HG03060 (cell line): ENCODE measurements around the gene STAP1.

Experiments
- ATAC-seq: cut with Tn5 transposase; IDR thresholded peaks from one replicate; pipeline ENCODE4 v1.9.1; 2021; ENCODE audit warnings: low read depth, moderate number of reproducible peaks; ENCODE audit not compliant: unreplicated experiment

The STAP1 gene

DNA sequence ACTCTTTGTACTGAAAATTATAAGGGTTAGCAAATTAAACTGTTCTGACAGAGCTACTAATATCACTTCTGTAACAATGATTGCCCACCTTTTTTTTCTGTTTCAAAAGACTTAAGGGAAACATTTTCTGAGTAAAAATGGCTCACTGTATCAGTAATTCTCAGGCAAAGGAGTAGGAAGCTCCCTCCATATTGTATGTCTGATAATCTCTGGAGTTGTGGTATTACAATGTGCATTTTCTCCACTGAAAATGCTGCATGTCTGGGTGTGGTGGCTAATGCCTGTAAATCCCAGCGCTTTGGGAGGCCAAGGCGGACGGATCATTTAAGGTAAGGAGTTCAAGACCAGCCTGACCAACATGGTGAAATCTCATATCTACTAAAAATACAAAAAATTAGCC lies 4.4 kb upstream of the STAP1 start:
- no peak for ATAC-seq

DNA sequence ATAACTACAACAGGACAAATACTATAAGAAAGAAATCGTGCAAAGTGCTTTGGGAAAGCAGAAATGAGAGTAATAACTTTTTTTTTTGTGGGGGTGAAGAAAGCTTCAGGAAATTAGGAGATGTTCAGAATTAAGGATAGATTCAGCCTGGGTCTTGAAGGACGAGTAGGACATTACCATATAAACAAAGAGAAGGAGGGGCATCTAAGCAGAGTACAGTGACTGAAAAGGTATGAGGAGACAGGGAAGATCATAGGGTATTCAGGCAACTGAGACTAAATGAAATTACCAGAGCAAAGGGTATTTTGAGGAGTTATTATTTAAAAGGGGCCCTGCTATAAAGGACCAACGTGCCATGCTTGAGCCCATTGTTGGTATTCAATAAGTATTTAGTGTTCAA lies 3.1 kb upstream of the STAP1 start:
- no peak for ATAC-seq

DNA sequence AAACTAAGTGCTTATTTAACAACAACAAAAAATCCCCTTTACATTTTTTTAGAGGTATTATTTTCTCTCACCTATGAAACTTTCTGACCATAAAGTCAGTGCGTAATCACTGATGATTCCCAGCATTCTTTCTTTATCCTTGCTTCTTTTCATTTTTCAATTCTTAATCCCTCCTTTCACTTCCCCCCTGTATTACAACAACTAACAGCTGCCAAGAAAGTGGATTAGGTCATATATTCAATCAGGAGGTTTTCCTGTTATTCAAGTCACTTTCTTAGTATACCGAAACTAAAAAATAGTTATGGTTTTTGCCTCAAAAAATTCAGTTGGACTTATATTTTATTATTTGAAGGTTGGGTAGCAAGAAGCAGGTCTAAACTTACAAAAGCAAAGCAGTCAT lies 2.1 kb upstream of the STAP1 start:
- no peak for ATAC-seq

DNA sequence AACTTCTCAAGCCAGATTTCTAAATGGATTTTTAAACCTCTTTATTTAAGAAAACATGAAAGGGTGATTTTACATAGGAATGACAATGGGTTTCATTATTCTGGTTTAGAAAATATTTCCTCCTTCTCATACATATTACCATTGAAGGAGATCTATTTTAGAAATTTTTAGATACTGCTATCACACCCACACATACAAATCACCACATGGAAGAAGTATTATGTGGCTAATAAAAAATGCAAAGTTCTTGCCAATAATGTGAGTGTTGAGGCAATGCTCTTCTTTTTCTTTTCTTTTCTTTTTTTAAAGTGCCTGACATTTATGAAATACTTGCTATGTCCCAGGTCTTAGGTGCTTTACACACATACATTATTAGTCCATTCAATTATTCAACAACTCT lies 6.8 kb downstream of the STAP1 start:
- no peak for ATAC-seq

DNA sequence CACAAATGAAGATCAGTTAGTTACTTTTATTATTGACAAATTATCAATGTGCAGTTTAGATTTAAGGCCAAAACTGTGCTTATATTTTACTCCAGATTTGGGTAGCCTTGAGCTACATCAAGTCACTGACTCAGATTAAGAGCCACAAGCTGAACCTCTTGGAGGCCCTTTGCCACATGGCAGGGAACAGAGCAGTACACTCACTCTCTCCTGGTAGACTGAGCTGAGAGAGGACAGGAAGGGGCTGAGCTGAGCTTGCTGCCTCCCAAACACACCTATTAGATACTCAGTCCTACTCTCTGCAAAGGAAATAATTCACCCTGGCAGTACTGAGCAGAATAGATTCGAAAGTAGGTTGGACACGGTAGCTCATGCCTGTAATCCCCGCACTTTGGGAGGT lies 7.8 kb downstream of the STAP1 start:
- ATAC-seq = no peak

DNA sequence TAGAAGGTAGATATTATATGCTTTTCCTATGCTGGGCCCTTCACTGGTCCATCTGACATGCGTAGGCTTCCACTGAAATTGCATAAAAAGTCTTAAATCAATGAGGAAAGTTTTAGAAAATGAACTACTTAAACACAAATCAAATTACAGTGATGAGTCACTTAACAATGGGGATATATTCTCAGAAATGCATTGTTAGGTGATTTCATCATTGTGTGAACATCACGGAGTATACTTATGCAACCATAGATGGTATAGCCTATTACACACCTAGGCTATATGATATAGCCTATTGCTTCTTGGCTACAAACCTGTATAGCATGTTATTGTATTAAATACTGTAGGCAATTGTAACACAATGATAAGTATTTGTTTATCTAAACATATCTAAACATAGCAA lies 10.3 kb downstream of the STAP1 start:
- ATAC-seq = no peak

DNA sequence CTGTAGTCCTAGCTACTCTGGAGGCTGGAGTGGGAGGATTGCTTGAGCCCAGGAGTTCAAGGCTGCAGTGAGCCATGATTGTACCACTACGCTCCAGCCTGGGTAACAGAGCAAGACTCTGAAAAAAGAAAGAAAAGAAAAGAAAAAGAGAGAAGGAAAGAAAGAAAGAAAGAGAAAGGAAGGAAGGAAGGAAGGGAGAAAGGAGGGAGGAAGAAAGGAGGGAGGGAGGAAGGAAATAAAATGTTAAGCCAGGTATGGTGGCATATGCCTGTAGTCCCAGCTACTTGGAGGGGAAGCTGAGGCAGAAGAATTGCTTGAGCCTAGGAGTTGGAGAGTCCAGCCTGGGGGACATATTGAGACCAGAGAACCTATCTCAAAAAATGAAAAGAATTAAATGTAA lies 12.0 kb downstream of the STAP1 start:
- no peak for ATAC-seq

DNA sequence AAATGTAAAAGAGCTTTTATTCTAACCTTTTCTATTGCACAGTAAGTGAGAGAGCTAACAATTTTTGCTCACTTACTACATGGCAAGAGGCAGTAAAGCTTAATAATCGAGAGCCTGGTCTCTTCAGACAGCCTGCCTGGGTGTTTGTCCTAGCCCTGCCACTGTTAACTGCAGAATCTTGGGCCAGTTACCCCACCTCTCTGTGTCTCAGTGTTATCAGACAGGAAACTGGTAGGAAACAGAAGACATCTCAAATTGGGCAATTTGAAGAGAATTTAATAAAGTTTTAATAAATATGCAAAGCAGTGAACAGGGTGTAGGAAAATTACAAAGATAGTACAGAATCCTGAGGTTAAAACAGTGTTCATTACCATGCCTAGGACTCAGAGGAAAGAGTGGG lies 13.4 kb downstream of the STAP1 start:
- no peak for ATAC-seq

DNA sequence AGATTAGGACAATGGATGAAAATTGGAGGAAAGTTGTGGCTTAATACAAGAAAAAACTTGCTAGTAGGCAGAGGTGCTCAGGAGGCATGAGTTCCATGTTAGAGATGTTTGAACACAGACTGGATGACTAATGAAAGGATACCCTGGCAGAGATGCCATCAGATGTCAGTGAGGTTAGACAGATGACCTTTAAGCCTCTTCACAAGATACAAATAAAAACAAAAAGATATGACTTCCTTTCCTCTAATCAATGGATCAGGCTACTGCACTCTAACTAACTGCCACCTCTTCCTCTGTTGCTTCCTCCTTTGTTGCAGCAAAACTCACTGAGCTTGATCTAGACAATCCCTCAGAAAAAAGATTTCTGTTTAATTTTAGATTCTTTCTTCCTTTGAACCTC lies 14.7 kb downstream of the STAP1 start:
- ATAC-seq = no peak

DNA sequence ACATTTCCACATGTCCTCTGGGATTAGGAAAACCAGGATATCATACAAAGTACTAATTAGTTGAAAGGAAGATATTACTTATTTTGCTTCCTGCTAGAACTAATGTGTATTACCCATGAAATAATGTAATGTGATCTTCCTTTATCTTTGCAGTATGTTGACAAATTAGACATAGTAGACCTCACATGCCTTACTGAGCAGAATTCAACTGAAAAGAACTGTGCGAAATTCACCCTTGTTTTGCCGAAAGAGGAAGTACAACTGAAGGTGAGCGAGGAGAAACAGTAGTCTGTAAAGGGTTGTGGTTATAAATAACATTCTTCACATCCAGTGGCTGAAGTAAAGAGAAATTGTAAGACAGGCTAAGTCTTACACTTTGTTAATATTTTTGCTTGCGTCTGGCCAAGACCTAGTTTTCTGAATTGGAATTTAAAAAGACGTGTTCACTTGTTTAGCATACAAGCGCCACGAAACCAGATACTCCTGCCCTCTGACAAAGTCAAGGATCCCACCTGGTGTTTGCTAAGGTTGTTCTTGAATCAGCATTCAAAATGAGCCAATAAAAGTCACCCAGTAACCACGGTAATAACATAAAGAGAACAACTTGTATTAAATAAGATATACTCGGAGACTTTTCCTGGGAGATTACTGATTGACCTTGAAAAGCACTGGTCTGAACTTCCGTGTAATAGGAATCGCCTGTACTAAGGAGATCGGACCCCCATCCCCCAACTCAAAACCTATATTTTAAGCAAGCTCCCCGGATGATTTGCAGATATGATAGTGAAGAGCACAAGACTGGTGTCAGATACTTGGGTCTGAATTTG lies 16.9 kb downstream of the STAP1 start:
- ATAC-seq = peak; percentile 95

DNA sequence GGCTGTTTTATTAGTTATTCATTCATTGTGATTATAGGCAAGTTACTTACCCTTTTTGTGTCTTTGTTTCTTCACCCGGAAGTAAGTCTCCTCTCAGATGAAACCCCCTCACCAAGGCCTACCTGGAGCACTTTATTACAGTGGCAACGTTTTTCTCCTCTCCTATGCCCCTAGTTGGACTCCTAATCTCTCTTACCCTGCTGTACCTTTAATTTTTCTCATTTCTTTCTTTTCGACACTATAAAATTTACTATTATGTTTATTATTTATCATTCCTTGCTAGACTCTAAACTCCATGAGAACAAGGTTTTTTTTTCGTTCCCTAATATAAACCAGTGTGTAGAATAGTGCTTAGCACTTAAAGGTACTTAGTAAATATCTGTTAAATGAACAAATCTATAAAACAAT lies 17.5 kb downstream of the STAP1 start:
- no peak for ATAC-seq

DNA sequence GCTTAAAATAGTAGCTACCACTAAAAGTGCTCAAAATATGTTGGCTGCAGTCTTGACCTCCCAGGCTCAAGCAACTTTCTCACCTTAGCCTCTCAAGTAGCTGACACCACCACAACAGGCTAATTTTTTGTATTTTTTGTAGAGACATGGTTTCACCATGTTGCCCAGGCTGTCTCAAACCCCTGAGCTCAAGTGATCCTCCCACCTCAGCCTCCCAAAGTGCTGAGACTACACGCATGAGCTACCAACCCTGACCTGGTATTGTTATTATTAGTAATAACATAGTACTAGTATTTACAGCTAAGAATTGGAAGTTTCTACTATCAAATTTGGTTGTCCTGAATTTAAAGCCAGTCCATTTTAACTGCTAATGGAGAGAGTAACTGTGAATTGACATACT lies 18.0 kb downstream of the STAP1 start:
- ATAC-seq = peak; percentile 36

DNA sequence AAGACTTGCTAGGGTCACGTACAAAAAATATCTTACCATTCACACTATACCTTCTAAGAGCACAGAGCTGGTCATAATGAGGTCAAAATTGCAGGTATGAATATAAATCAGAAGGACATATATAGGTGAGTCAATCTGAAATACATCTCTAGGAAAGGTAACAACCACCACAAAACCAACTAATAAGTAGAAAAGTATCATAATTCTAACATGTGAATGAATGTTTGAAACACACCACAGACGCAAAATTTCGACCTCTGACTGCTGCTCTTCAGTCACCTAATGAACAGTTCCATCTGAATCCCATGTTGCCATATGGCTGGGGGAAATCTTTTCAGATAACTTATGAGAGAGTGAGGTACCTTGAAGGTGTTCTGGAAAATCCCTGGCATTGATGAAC lies 22.1 kb downstream of the STAP1 start:
- no peak for ATAC-seq

DNA sequence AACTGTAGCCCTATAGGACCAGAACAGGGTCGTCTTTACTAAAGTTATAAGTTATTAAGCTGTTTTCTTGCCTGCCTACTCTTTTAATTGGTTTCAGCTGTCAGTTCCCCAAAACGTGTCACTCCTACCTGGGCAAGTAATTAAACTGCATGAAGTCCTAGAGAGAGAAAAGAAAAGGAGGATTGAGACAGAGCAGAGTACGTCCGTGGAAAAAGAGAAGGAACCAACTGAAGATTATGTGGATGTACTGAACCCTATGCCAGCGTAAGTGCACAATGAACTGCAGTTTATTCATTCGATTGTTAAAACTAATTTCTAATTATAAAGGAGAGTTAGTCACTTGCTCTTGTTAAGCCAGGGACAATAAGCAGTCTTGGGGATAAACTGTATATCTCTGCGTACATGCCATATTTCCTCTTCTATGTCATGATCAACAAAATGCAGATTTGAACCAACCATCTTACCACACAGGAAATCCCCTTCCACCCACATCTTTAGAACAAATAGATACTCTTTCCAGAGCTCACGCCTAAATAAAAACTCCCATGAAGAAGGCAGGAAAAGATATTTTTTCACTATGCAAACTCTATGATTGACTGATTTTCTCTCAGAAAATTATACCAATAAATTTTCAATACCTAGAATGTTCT lies 22.8 kb downstream of the STAP1 start:
- ATAC-seq = no peak

DNA sequence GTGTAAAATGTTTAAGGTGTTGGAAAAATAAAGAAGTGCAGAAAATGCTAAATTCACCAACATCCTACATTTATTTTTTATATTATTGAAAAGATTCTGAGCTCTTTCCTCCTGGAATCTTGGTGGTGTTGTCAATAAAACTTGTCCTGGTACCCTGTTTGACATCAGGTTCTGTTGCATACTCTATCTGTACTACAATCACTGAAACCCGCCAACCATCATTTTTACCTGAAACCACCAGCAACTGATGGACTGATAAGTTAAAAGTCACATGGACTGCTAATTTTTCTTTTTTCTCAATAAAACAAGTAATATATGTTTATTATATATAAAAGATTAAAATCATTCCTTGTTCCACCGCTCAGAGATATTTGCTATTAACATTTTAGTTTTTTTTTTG lies 23.4 kb downstream of the STAP1 start:
- ATAC-seq = no peak

DNA sequence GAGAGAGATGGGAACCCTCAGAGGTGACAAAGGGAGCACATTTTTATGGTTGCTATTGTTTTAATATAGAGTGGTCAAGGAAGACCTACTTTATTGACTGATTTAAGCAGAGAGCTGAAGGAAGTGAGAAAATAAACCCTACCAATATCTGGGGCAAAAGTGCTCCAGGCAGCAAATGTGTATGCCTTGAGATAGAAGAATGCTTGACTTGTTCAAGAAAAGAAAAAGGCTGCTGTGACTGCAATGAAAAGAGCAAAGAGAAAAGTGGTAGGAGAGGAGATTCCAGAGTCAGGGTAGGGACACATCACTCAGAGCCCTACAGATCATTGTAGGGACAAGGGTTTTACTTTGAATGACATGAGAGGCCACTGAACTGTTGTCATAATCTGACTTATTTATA lies 26.0 kb downstream of the STAP1 start:
- no peak for ATAC-seq

DNA sequence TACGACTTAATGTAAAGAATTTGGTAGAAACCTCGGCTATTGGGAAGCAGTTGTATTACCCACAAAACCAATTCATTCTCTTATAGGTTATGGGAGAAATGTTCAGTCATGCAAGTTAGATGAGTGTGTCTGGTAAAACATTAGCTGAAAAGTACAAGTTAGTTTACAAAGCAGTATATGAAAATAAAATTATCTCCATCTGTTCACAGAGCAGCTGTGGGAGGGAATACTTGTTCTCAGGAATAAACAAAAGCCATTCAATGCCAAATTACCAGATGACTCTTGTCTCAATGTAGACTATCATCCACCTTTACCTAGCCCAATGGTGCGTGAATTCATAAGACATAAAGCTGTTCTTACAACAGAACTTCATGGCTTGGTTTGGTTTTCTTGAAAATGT lies 28.6 kb downstream of the STAP1 start:
- no peak for ATAC-seq

DNA sequence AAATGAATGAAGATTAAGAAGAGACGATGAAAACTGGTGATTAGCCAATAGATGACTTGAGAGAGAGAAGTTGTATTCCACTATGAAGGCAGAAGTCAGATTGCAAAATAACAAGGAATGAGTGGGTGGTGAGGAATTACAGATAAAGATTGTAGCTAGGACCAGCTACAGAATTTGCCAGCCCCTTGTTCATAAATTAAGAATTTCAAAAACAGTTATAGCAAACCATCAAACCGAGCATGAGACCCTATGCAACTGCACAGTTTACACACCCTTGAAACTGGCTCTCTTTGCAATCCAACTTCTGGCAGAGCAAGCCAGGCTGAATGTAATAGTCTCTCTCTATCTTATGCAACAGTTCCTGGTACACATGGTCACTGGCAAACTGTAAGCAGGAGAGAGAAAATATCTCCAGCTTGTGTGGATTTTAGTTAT lies 35.2 kb downstream of the STAP1 start:
- no peak for ATAC-seq

DNA sequence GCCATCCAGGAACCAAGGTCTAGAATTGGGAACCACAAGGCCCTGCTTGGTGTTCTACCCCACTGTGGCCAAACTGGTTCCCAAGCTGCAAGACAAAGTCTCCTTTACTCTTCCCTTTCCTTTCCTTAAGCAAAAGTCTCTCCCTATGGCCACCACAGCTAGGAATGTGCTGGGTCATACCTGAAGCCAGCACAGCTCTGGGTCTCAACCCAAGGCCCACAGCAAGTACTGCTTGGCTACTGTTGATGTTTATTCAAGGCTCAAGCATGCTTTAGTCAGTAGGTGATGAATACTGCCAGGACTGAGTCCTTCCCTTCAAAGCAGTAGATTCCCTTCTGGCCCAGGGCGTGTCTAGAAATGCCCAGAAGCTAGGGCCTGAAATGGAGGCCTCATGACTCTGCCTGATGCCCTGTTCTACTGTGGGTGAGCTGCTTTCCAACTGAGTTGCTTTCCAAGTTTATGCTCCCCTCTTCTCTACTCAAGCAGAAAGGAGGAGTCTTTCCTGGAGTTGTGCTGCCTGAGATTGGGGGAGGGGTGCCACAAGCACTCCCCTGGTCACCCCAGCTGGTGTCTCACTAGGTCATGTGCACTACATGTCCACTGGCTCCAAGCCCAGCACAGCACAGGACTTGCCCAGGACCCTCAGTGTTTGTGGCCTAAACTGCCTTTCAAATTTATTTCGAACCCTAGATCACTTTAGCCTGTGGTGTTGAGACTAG lies 44.9 kb downstream of the STAP1 start:
- ATAC-seq = no peak

DNA sequence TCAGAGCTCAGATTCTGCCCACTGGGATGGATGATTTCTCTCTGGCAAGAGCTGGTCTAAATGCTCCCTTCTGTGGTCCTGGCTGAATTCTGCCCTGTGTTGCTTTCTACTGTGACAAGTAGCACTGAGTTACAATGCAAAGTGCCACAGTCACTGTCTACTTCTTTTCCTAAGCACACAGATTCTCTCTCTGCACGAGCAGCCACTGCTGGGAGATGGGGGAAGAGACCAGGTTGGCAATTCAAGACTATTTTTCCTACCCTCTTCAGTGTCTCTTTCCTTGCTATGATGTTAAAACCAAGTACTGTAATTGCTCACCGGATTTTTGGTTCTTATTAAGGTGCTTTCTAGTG lies 45.5 kb downstream of the STAP1 start:
- no peak for ATAC-seq

DNA sequence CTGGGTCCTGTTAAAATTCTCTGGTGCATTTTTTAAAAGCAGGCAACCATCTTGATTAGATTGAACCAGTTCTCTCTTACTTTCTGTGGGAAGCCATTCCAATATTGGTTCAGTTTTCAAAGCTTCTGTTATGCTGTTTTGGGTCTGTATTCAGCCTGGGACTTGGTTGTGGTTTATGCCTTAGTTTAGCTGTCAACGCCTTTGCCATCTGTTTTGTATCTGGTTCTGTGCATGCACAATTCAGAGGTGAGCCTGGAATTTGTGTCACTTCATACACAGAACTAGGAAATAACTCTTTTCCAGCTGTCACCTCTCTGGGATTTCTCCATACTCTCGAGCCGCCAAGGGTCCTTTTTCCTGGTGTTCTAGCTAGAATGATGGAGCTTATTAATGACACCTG lies 46.2 kb downstream of the STAP1 start:
- no peak for ATAC-seq

DNA sequence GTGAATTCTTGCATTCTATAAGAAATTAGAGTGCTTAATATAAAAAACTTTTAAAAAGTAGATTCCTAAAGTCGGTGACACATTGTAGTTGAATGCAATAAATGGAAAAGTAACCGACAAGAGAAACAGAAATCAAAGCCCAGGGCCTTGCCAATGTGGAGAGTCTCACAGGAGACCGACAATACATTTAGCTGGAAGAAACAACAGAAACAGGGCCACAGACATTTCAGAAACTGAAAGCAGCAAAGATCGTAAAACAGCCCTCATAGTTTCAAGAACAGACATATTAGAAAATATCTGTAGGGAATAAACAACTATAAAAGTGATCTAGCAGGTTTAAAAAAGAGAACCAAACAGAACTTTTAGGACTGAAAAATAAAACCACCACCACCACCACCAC lies 49.5 kb downstream of the STAP1 start:
- ATAC-seq = no peak
